ENCODE data around the gene GP1BB.
"Not testable (repeated sequence)": the region's sequence is repeated elsewhere in the genome, so short reads cannot be mapped to it uniquely, and the experiment has no call there.

The GP1BB gene

DNA sequence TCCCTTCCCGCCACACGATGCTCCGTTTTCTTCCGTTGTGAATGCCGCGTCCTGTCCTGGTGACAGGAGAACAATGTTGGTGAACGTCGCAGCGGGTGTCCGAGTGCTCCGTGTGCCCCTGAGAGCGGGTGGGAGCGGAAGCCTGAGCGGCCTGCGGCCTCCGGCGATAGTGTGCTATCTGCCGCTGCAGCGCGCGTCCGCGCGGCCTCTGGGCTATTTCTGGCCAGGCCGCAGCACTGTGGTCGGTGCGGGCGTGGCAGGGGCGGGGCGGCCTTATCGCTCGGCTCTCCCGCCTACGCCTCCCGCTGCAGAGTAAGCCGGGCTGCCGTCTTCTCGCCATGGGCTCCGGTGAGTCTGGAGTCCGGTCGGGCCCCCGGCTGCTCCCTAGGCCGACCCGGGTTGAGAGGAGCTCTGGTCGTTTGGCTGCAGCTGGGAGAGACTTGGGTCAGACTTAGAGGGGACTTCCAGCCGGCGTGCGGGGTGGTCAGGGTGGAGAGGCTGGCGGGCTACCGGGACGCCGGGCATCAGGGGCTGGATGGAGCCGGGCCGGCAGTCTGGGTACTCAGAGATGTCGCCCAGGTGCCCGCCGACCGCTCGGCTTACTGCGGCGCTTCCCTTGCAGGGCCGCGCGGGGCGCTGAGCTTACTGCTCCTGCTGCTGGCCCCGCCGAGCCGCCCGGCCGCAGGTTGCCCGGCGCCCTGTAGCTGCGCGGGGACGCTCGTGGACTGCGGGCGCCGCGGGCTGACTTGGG, at the start of gene GP1BB:
Gene GP1BB, plus strand, starts transcription at position 308 of the 751 bp plus-strand sequence. Its CDS starts 31 bp downstream, at position 339.
- DNase-seq (ENCODE audit: low spot score), result no peak

DNA sequence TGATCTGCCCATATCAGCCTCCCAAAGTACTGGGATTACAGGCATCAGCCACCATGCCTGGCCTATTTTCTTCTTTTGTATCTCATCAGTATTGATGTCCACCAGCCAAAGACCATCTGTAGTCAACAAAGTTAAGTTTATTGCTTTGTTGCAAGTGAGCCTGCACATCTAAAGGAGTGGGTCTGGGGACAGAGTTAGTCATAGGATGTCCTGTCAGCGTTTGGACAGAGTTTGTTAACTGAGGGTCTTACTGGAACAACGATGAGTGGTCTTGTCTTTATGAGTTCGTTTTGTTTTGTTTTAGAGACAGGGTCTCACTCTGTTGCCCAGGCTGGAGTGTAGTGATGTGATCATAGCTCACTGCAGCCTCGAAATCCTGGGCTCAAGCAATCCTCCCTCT, 49.7 kb upstream of the GP1BB start:
- no peak for DNase-seq (ENCODE audit: low spot score)

DNA sequence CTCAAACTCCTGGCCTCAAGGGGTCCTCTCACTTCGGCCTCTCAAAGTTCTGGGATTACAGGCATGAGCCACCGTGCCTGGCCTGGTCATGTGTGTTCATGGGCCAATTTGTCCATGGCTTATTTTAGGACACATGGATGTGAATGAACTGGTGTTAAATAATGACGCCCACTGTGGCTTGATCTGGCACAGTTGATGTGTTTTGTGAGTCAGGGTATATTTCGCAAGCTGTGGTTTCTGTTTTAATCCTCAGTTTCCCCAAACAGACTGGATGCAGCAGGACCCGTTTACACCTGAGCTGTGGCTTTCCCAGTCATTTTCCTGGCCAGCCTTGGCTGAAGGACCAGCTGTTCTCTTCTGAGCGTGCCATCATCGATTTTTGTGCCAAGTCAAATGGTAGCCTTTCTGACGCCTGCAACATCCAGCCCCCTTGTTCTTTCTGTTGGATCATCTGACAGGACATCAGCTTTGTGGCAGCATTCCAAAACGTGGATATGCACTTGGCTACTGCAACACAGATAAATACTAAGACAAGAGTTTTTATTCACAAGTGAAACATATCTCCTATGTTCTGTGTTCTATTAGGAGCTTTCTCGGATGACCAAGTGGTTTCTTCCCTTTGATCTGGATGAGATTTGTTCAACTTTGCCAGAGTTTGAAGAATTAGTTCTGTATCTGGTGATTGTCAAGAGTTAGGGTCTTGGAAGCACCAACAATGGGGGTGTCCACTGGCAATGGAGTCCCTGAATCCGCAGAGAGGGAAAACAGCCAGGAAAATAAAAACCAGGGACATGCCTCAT, 49.0 kb upstream of the GP1BB start:
- no peak for DNase-seq (ENCODE audit: low spot score)

DNA sequence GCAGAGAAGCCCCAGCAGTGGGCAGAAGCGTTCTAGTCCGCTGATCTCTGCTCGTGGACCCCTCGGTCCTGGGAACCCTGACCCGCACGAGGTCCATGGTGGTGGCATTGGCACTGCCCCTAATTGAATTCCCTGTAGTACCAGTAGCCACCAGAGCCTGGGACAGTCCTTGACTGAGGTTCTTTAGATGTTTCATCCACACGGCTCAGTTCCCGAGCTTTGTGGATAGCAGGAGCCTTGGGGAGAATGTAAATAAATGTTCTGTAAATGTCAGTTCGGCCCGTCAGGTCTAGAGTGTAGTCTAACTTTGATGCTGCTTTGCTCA, 48.4 kb upstream of the GP1BB start:
- no peak for DNase-seq (ENCODE audit: low spot score)

DNA sequence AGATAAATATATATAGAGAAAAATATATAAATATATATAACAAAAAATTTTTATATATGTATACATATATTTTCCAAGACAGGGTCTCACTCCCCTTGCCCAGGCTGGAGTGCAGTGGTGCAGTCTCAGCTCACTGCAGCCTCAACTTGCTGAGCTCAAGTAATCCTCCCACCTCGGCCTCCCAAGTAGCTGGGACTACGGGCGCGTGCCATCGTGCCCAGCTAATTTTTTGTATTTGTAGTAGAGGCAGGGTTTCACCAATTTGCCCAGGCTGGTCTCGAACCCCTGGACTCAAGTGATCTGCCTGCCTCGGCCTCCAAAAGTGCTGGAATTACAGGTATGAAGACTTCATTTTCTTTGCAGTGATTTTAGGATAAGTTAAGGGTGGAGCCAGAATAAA, 47.9 kb upstream of the GP1BB start:
- no peak for DNase-seq (ENCODE audit: low spot score)

DNA sequence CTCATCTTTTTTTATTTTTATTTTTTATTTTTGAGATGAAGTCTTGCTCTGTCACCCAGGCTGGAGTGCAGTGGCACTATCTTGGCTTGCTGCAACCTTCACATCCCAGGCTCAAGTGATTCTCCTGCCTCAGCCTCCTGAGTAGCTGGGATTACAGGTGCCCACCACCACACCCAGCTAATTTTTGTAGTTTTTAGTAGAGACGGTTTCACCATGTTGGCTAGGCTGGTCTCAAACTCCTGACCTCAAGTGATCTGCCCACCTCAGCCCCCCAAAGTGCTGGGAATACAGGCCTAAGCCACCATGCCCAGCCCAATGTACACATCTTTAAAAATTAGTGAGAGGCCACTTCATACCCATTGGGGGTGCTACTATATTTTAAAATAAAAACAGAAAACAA, 46.9 kb upstream of the GP1BB start:
- DNase-seq (ENCODE audit: low spot score), result not testable (repeated sequence)

DNA sequence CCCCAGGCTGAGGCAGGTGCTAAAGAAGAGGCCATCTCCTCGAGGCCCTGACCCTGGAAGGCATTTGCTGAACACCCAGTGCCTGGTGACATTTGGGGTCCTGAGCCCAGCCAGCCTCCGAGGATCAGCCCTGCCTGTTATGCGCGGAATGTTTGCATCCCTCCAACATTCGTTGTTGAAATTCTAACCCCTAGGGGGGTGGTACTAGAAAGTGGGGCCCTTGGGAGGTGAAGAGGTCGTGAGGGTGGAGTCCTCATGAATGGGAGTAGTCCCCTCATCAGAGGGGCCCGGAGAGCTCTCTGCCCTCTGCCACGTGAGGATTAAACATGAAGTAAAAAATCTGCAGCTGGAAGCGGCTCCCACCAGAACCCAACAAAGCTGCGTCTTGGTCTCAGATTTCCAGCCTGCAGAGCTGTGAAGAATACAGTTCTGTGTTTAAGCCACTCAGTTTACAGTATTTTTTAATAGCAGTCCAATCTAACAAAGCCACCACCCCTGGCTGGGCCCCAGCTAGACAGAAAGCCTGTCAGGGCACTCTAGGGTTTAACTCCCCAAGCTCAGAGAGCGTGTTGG, 44.3 kb upstream of the GP1BB start:
- DNase-seq (ENCODE audit: low spot score), result no peak

DNA sequence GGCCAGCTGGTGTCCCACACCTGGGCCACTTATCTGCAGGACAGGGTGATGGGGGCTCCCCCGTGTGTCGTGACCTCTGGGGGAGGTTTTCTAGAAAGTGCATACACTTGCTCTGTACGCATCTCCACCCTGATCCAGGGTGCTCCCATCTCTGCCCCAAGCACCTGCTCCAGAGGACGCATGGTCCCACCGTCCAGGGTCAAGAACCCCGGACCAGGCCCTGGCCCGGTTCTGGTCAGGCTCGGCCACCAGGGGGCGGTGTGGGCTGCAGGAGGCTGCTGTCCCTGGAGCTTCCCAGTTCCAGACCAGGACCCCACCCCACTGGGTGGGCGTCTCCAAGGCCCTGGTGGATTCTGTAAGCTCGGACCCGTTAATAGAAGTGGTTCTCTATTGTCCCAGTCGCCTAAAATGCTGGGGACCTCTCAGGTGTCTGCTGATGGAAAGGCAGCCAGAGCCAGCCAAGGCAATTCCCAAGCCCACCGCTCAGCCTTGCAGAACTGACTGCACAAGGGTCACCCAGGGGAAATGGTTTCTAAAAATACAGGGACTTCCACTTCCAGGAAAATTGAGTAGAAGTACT, 43.7 kb upstream of the GP1BB start:
- no peak for DNase-seq (ENCODE audit: low spot score)

DNA sequence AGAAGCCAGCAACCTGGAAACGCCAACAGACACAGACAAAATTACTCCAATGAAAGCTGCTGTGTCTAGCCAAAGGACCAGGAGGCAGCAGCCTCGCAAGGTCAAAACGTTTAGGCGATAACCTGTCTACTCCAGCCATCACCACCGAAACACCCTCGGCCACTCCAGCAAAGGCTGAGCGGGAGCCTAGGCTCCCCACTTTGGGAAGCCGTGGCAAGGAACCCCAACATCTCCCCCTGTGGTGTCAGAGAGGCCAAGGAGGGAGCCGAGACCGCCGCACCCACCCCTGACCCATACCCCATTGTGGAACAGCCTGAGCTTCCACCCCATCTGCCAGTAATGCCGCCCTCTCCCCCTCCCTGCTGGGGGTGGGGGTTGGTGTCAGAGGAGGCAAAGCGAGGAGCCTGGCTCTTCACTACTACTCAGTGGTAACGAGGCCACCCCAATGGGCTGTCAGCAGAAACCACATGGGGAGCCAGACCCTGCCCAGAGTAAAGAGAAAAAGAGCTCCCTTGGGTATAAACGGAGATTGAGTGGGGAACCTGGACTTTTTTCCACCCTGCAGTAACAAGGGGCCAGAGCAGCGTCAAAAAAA, 43.0 kb upstream of the GP1BB start:
- DNase-seq (ENCODE audit: low spot score), result no peak

DNA sequence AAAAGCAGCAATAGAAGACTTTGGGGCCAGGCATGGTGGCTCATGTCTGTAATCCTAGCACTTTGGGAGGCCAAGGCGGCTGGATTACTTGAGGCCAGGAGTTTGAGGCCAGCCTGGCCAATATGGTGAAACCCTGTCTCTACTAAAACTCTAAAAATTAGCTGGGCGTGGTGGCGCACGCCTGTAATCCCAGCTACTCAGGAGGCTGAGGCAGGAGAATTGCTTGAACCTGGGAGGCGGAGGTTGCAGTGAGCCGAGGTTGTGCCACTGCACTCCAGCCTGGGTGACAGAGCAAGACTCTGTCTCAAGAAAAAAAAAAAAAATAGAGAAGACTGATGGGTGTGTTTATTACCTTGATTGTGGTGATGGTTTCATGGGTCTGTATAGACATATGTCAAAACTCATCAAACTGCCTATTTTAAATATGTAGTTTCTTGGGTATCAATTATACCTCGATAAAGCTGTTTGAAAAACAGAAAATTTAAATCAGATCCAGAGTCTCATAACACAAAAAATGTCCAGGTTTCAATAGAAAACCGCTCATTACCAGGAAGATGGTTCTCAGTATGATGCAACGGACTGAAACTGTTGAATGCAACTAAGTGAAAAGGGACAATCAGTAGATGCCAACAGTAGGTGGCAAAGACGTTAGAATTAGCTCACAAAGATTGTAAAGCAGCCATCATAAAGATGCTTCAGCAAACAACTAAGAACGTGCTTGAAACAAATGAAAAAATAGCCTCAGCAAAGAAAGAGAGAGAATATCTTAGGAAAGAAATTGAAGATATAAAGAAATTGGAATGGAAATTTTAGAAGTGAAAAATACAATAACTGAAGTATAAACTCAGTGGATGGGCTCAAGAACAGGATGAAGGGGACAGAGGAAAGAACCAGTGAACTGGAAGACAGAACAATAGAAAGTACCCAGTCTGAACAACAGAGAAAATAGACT, 42.2 kb upstream of the GP1BB start:
- no peak for DNase-seq (ENCODE audit: low spot score)

DNA sequence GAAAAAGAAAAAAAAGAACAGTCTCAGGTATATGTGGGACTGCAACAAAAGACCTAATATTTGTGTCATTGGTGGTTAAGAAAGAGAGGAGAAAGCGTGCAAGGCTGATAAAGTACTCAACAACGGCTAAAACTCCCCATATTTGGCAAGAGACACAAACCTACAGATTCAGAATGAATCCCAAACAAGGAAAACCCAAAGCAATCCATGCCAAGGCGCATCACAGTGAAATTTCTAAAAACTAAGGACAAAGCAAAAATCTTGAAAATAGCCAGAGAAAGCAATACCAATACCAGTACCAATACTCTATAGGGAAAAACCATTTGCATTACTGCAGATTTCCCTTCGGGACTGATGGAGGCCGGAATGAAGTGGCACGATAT, 41.5 kb upstream of the GP1BB start:
- no peak for DNase-seq (ENCODE audit: low spot score)

DNA sequence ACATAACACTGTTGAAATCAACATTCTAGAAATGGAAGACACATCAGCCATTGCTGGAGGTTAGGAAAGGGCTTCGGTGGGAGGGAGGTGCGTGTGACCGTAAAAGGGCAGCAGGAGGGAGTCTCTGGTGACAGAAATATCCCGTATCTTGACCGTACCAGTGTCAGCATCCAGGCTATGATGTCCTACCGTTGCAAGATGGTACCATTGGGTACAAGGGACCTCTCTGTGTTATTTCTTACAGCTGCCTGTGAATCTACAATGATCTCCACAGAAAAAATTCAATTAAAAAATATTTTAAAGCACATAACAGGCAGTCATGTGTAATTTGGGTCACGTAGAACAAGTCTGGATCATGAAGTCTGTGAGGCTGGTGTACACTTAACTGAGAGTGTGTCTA, 36.4 kb upstream of the GP1BB start:
- no peak for DNase-seq (ENCODE audit: low spot score)

DNA sequence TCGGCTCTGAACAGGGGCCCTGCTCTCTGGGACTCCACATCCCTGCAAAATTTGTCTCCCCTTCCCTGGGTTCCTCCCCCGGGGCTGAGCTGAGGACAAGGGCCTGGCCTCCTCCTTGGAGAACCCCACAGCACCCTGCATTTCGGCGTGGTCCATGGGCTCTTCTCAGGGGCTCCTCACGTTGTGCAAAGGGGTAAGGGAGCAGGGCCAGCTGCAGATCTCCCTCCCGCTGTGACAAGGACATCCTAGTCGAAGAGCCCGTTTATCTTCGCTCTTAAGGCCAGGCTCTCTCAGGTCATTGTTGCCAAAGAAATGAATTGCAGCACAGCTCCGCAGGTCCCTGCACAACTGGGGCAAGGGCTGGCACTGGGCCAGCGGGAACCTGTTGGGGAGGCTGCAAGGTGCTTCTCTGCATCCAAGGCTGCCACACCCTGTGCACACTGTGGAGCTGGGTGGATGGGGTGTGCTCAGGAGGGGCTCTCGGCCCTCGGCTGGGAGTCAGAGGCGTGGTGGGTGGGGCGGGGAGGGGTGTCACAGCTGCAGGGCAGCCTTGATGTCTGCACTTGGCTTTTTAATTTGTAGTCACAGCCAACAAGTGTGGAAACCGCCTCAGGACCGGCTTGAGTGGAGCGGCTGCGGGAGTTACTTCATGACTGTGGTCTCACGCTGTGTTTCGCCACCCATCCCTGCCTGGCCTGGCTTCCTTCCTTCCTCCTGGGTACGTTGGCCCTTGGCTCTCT, 35.6 kb upstream of the GP1BB start:
- DNase-seq (ENCODE audit: low spot score), result no peak

DNA sequence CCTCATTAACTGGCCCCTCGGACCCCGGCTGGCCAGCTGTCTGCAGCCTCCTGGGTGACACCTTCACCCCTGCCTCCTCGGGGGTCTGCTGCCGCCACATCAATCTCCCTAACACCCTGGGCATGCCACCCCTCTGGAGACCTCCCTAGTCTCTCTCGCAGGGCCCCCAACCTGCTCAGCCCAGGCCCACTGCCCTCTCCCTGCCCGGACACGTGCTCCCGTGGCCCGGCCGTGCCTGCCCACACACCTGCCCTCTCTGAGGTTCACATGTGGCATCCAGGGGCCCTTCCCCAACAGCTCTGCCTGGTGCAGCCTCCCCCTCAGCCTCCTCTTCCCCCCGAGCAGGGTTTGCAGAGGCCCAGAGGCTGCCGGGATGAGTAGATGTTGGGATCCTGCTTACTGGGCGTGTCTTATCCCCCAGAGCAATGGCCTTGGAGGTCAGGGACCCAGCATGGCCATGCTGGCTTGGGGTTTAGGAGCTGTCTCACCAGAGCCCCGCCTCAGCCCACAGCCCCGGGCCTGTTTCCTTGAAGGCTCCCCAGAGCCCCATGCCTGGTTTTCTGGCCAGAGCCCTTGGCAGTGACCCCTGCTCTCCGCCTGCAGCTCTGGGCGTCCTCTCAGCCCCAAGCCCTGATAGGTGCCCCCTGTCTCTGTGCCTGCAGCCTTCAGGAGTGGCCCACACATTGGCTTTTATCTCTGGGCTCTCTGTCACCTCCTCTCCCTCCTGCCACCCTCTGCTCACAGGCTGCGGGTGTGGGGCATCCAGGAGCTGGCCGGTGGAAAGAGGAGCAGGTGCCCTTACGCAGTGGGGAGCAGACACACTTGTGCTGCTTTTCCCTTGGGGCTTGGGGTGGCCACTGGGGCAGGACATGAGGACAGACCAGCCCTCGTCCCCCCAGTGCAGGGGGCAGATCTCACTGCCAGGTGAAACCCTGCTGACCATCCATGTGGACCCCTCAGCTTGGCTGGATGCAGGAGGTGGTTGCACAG, 34.7 kb upstream of the GP1BB start:
- DNase-seq (ENCODE audit: low spot score), result no peak

DNA sequence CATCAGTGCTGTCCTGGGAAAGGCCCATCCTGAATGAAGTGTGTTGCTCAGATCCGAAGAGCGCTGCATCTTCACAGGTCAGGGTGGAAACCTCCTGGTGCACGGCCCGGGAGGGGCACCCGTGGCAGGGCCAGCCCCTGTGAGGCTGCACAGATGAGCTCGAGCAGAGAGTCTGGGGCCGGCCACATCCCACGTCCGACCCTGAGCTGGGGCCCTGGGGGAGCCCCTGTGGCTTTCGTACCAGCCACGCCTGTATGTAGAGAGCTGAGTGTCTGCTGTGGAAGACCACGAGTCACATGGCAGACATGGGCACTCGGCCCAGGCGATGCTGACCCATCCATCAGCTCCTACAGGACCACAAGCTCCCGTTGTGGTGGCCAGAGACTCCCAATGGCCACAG, 33.9 kb upstream of the GP1BB start:
- DNase-seq (ENCODE audit: low spot score), result no peak

DNA sequence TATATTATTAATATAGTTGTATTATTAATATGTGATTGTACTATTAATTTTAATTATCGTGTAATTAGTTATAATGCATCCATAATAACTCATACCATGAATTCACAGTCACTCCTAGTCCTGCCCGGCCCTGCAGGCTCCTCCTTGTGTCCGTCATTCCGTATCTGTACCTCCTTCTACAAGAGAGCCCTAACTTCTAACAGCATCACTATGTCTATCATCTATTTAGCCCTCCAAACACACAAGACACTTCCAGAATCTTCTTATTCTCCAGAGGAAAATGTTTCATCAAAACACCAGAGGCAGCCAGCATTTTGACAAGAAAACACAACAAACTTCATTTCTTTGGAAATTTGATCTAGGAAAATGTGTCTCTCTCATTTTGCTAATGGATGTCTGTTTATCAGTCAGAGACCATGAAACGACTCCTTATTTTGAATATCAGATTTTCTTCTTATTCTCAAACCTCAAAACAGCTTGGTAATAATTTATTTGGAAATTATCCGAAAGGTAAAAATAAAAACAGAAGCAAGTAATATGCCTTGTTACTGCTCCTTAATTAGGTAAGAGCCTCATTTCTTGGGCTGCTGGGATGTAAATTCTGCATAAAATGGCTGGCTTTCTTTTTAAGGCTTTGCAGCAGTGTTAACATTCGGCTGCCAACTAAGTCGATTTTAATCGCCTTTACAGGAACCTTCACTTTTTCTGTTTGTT, 32.2 kb upstream of the GP1BB start:
- DNase-seq (ENCODE audit: low spot score), result no peak

DNA sequence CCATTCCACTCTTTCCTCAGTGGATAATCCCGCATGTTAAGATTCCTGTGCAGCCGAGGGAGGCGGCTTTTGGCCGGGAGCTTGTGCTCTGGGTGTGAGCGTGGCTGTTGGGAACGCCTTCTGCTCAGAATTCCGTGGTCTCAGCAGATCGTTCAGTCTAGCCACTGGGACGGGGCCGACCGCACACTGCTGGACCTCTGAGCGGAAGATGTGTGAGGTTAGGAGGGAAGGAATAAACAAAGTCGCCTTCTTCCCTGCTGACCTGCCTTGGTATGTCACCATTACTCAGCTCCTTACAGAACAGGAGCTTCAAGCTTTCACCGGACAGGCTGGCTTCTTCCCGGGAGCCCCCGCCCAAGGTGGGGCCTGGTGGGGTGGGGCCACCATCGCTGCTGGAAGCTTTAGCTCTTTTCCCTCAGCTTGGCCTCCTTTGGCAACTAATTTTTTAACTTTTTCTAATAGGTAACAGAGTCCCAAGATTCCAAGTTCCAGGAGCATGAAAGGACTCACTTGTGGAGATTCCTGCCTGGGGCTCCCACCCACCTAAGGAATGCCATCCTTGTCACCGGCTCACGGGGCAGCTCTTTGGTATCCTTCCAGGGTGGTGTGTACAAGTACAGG, 31.5 kb upstream of the GP1BB start:
- no peak for DNase-seq (ENCODE audit: low spot score)

DNA sequence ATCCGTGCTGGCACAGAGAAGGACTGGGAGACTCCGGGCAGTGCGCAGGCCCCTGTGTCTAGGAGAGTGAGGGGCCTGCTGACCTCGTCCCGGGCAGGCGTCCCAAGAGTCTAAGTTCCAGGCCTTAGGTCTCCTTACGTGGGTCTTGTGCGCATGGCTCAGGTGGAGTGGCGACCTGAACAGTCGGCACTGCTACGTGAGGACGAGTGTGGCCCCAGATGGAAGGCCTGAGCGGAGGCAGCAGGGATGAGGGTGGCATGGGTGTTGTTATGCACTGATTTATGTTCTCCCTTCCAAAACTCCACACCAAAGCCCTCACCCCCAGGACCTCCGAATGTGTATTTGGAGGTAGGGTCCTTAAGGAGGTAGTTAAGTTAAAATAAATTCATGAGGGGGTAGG, 29.8 kb upstream of the GP1BB start:
- DNase-seq (ENCODE audit: low spot score), result no peak

Measured in pons (tissue), 1 donor.